DND-41 (cell line): ENCODE results near the gene CYSRT1.

Experiments used
- ATAC-seq: fragments of 200-7000 bp; cut with Tn5 transposase; 3 replicates; pipeline ENCODE4 v1.9.1; 2021; ENCODE audit warnings: low read depth; ENCODE audit not compliant: insufficient read depth
- DNase-seq: peaks from one replicate; pipeline ENCODE4 v3.0.0-alpha.2; 2020
- H2AFZ ChIP-seq: 2 replicates; pipeline ENCODE4 v1.6.0; 2012; ENCODE audit warnings: low read depth, low read length
- H3K27ac ChIP-seq: 2 replicates; pipeline ENCODE4 v1.5.1; 2012; ENCODE audit warnings: low read length, inconsistent platforms
- H3K27me3 ChIP-seq: fragments of 200-600 bp; sonication (generic); 2 replicates; pipeline ENCODE4 v1.6.0; 2012; ENCODE audit warnings: low read length, mild to moderate bottlenecking, inconsistent platforms; ENCODE audit not compliant: insufficient read depth, poor library complexity
- H3K36me3 ChIP-seq: 2 replicates; pipeline ENCODE4 v1.5.1; 2012; ENCODE audit warnings: low read length, inconsistent platforms; ENCODE audit not compliant: insufficient read depth
- H3K4me1 ChIP-seq: 2 replicates; pipeline ENCODE4 v1.5.1; 2012; ENCODE audit warnings: mild to moderate bottlenecking, low read length; ENCODE audit not compliant: insufficient read depth
- H3K4me2 ChIP-seq: 2 replicates; pipeline ENCODE4 v1.6.0; 2012; ENCODE audit warnings: mild to moderate bottlenecking, moderate library complexity, low read length, inconsistent platforms; ENCODE audit not compliant: insufficient read depth
- H3K4me3 ChIP-seq, 2 experiments: fragments of 200-600 bp in 1 of 2; shearing (Covaris generic) in 1 of 2; 2 replicates each; pipeline ENCODE4 v1.5.1; 2012 to 2016; ENCODE audit warnings: inconsistent platforms in 2 of 2, low read length in 2 of 2, mild to moderate bottlenecking in 2 of 2, low read depth in 1 of 2, moderate library complexity in 1 of 2
- H3K79me2 ChIP-seq: 2 replicates; pipeline ENCODE4 v1.6.0; 2012; ENCODE audit warnings: low read length, inconsistent platforms; ENCODE audit not compliant: insufficient read depth
- H3K9ac ChIP-seq: 2 replicates; pipeline ENCODE4 v1.6.0; 2012; ENCODE audit warnings: low read depth, mild to moderate bottlenecking, inconsistent platforms, low read length, moderate library complexity
- H3K9me3 ChIP-seq: 2 replicates; pipeline ENCODE4 v1.5.1; 2012; ENCODE audit warnings: low read length, moderate library complexity, mild to moderate bottlenecking, inconsistent platforms; ENCODE audit not compliant: insufficient read depth, severe bottlenecking
- H4K20me1 ChIP-seq: 2 replicates; pipeline ENCODE4 v1.6.0; 2012; ENCODE audit warnings: low read length; ENCODE audit not compliant: insufficient read depth
- CTCF ChIP-seq: IDR thresholded peaks from 2 replicates; pipeline ENCODE4 v1.5.1; 2012; ENCODE audit warnings: borderline replicate concordance, low read length, moderate library complexity, mild to moderate bottlenecking; ENCODE audit not compliant: poor library complexity, severe bottlenecking; ENCODE audit errors: extremely low read depth
- EZH2 ChIP-seq: IDR thresholded peaks from 3 replicates; pipeline ENCODE4 v1.6.1; 2012; ENCODE audit warnings: borderline replicate concordance, low read depth, mild to moderate bottlenecking, moderate library complexity, low read length, inconsistent platforms; ENCODE audit not compliant: severe bottlenecking

CYSRT1 gene

GRCh38 chr9:137251194-137251461, 26.2 kb downstream of the CYSRT1 start, which contains the start of gene STPG3:
STPG3 (plus strand) TSS chr9:137251286; CDS start chr9:137251287, 1 bp downstream.
- H3K4me2 ChIP-seq, result no peak within 1 kb of the TSS
- TF ChIP-seq EZH2, result no peak
- TF ChIP-seq CTCF, result no peak
- H4K20me1 ChIP-seq, result peaks cover 6% of the 10 kb centered on the region
- H3K4me1 ChIP-seq, result peaks cover 20% of the 10 kb centered on the region
- H3K9ac ChIP-seq, result no peak within 1 kb of the TSS
- no peak for ATAC-seq
- peaks cover 15% of the 10 kb centered on the region for H3K79me2 ChIP-seq
- no peak for DNase-seq
- H3K36me3 ChIP-seq, result peaks cover 6% of the 10 kb centered on the region
- no peaks in the 10 kb centered on the region for H3K9me3 ChIP-seq
- H2AFZ ChIP-seq, result no peak within 1 kb of the TSS
- H3K27me3 ChIP-seq, result no peaks in the 10 kb centered on the region
- H3K4me3 ChIP-seq, result no peak within 1 kb of the TSS
- no peak within 1 kb of the TSS for H3K27ac ChIP-seq

GRCh38 chr9:137251490-137252268, 26.7 kb downstream of the CYSRT1 start:
- H3K36me3 ChIP-seq, result peaks cover 12% of the 10 kb centered on the region
- no peak overlapping the region for H3K4me2 ChIP-seq
- H3K27me3 ChIP-seq, result no peaks in the 10 kb centered on the region
- TF ChIP-seq EZH2 (no peak), CTCF (no peak)
- no peak for ATAC-seq
- H2AFZ ChIP-seq, result no peak overlapping the region
- H4K20me1 ChIP-seq, result peaks cover 11% of the 10 kb centered on the region
- no peak overlapping the region for H3K9ac ChIP-seq
- peaks cover 26% of the 10 kb centered on the region for H3K4me1 ChIP-seq
- no peak for DNase-seq
- no peaks in the 10 kb centered on the region for H3K9me3 ChIP-seq
- H3K27ac ChIP-seq, result no peak overlapping the region
- H3K4me3 ChIP-seq, result no peak overlapping the region
- peaks cover 21% of the 10 kb centered on the region for H3K79me2 ChIP-seq

- peak overlapping the region; percentile 91; the same call in 1 of the 2 replicates for H3K9ac ChIP-seq
- DNase-seq, result no peak
Measured at GRCh38 chr9:137252555-137253506, 27.9 kb downstream of the CYSRT1 start.

More at GRCh38 chr9:137252555-137253506, 27.9 kb downstream of the CYSRT1 start:
- no peak for ATAC-seq
- Histone ChIP-seq H3K36me3 (peaks cover 17% of the 10 kb centered on the region), H3K4me1 (peaks cover 31% of the 10 kb centered on the region), H3K27ac (no peak overlapping the region), H3K27me3 (no peaks in the 10 kb centered on the region), H2AFZ (no peak overlapping the region), H4K20me1 (peaks cover 14% of the 10 kb centered on the region), H3K9me3 (no peaks in the 10 kb centered on the region), H3K4me2 (0 out of 2 replicates have a peak overlapping the region, but pooled peaks have one; percentile 94), H3K4me3 (no peak overlapping the region), H3K79me2 (peaks cover 28% of the 10 kb centered on the region)
- TF ChIP-seq CTCF, result no peak
- no peak for TF ChIP-seq EZH2
